ENCODE results near the gene AHCTF1.

- TF ChIP-seq CTCF (conservative IDR thresholded peaks at IDR 0.05; ENCODE audit: low read depth, low read length): no peak
- TF ChIP-seq EZH2 (IDR thresholded peaks at IDR 0.05; ENCODE audit: borderline replicate concordance, low read depth, low read length, poor library complexity, severe bottlenecking): no peak
These were observed at the start of gene AHCTF1 for GRCh38 chr1:246931549-246932365.

All from A673 (cell line).